Adrenal gland (tissue), 12 donors: ENCODE measurements around the gene CCDC57. TPM values are rescaled to one million over a fixed set of nuclear protein-coding genes. Genes with fewer than 3 reads are reported as not detected.

Source experiments
- DNase-seq, 7 donors: peaks; one replicate each; pipeline ENCODE4 v3.0.0-alpha.2; 2019 to 2020
- H3K27ac ChIP-seq, 5 donors: fragments of 200-600 bp; sonication (generic) in 4 of 5; 1 replicate in 3 of 5; 2 replicates in 2 of 5; pipeline versions ENCODE4 v1.5.1 to v1.8.0; 2016 to 2020; ENCODE audit warnings: mild to moderate bottlenecking in 1 of 5
- H3K27me3 ChIP-seq: fragments of 200-600 bp; 2 replicates; pipeline ENCODE4 v1.8.0; 2021
- H3K36me3 ChIP-seq, 2 donors: fragments of 200-600 bp; replicated peaks in 1 of 2; 1 replicate in 1 of 2; 2 replicates in 1 of 2; pipeline versions ENCODE4 v1.5.1 to v1.8.0; 2018 to 2022
- H3K4me1 ChIP-seq, 2 donors: fragments of 200-600 bp; replicated peaks in 1 of 2; 1 replicate in 1 of 2; 2 replicates in 1 of 2; pipeline versions ENCODE4 v1.5.1 to v1.8.0; 2018 to 2021
- H3K4me3 ChIP-seq, 4 donors: fragments of 200-600 bp; sonication (generic) in 3 of 4; one replicate each; pipeline ENCODE4 v1.5.1; 2016 to 2018
- H3K9me3 ChIP-seq, 3 donors: fragments of 200-600 bp; sonication (generic) in 1 of 3; replicated peaks in 1 of 3; 1 replicate in 2 of 3; 2 replicates in 1 of 3; pipeline versions ENCODE4 v1.5.1 to v1.8.0; 2016 to 2021
- POLR2A ChIP-seq, 2 donors: fragments of 450-650 bp; IDR thresholded peaks; one replicate each; pipeline ENCODE4 v1.6.1; 2017; ENCODE audit warnings: antibody characterized with exemption in 2 of 2, mild to moderate bottlenecking in 2 of 2, moderate library complexity in 1 of 2
- WGBS, 4 donors: extraction: QIAGEN DNeasy Blood & Tissue Kit in 2 of 4; methylation state at CpG; one replicate each; pipeline versions ENCODE4 v1.1.5 to v1.1.7; 2013 to 2017; 5-methylcytosine and 5-hydroxymethylcytosine counted together
- intact Hi-C, 2 donors: fragments of 100-400 bp; cut with DNase I; formaldehyde crosslinking; loops; one replicate each; pipeline versions ENCODE4 v1.14.1 to v1.15.0; 2022 to 2023
- polyA plus RNA-seq, 3 donors: library from polyadenylated mRNA; stranded (reverse); fragments of 200-250 nt in 2 of 3; fragments of 350-450 nt in 1 of 3; fragmentation: Illumina TruSeq in 1 of 3; extraction: RNeasy Lipid Tissue Mini Kit (QIAGEN cat#74804) in 1 of 3; gene quantifications; one replicate each; pipeline ENCODE4 v1.2.3, GENCODE V29; 2013 to 2014
- total RNA-seq, 9 donors: library from RNA; depleted of rRNA in 4 of 9; stranded (reverse); fragments of >200 nt in 4 of 9; fragments of 120-200 nt in 1 of 9; fragmentation: NEBNext Ultra II Directional in 1 of 9; extraction: Animal tissue kit (Norgen Biotek cat#: 25700) in 1 of 9; gene quantifications; one replicate each; pipeline versions ENCODE4 v1.1.0 to v1.2.4, GENCODE V29; 2013 to 2023
- TF ChIP-seq, protein P1 (sequence below), 6 experiments: fragments of 450-650 bp in 4 of 6; fragments of 200-600 bp in 2 of 6; sonication (generic) in 1 of 6; IDR thresholded peaks; 1 replicate in 5 of 6; 2 replicates in 1 of 6; pipeline versions ENCODE4 v1.5.1 to v1.8.0; 2016 to 2021; ENCODE audit warnings: antibody characterized with exemption in 6 of 6, mild to moderate bottlenecking in 2 of 6, moderate library complexity in 1 of 6
- donor health status: healthy with polysubstance abuse.
- donor health status: Bipolar disorder and iron deficiency.
- donor health status: DM: yes; HTN: yes; CAD: no.
- donor health status: DM: no; HTN: no; CAD: no.
- donor health status: DM: no; HTN: no; CAD: no.
- donor health status: DM: yes; HTN: yes; CAD: no.

CCDC57 gene
- total and polyA plus RNA-seq, 12 donors, result 7.1 to 275 (median 28.8) TPM

DNA sequence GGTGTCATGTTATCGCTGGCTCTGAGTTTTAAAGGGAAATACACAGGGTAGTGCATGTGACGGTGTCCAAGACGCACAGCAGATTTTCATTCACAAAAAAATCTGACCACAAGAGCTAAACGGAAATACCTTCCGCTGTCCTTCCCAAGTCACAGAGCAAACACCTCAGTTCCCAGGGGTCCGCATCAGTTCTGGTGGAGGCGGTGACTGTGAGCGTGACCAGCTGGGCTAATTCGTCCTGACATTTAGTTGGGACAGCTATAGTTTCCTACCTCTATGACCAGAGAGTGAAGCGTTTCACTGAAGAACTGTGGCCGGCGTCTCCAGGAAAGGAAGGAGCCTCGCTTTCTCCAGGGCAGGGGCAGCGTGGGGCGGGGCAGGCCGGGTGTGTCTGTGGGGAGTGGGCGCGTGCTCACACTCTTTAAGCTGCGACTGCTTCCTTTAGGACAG is 104.1 kb downstream of the CCDC57 start:
- no peak for DNase-seq
- no peak overlapping the region for H3K4me3 ChIP-seq
- no peaks in the 10 kb centered on the region for H3K9me3 ChIP-seq
- H3K36me3 ChIP-seq, result peaks cover 0 to 4% of the 10 kb centered on the region in 2 donors
- WGBS, 4 donors, result 79 to 88% (median 85%) methylated on average over 19 of the region's 19 CpGs
- peak overlapping the region in 1 of 5 donors; percentile 70 for H3K27ac ChIP-seq
- intact Hi-C loops, result no loop called here
- H3K4me1 ChIP-seq, result peaks cover 7 to 30% of the 10 kb centered on the region in 2 donors
- H3K27me3 ChIP-seq, result no peaks in the 10 kb centered on the region
- TF ChIP-seq, protein P1, sequence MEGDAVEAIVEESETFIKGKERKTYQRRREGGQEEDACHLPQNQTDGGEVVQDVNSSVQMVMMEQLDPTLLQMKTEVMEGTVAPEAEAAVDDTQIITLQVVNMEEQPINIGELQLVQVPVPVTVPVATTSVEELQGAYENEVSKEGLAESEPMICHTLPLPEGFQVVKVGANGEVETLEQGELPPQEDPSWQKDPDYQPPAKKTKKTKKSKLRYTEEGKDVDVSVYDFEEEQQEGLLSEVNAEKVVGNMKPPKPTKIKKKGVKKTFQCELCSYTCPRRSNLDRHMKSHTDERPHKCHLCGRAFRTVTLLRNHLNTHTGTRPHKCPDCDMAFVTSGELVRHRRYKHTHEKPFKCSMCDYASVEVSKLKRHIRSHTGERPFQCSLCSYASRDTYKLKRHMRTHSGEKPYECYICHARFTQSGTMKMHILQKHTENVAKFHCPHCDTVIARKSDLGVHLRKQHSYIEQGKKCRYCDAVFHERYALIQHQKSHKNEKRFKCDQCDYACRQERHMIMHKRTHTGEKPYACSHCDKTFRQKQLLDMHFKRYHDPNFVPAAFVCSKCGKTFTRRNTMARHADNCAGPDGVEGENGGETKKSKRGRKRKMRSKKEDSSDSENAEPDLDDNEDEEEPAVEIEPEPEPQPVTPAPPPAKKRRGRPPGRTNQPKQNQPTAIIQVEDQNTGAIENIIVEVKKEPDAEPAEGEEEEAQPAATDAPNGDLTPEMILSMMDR (IDR thresholded peaks at IDR 0.05), result no peak
- no peak for TF ChIP-seq POLR2A (IDR thresholded peaks at IDR 0.05)

DNA sequence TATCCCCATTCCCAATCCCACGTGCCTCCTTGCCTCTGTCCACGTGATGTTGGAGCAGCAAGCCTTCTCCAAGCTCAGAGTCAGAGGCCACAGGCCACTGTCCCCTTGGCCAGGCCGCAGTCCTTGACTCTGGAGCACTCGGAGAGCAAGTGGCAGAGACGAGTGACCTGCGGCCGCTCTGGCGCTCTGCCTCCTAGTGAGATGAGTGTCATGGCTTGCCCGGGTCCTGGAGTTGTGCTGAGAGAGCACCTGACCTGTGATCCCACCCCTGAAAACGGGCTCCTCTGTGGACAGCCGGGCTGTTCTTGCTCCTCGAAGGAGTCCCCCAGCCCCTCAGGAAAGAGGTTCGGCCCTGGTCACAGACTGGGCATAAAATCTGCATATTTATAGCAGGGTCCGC is 104.6 kb downstream of the CCDC57 start:
- Histone ChIP-seq H3K9me3 (no peaks in the 10 kb centered on the region), H3K27me3 (no peaks in the 10 kb centered on the region), H3K4me1 (peaks cover 11 to 34% of the 10 kb centered on the region in 2 donors), H3K27ac (peak overlapping the region in 1 of 5 donors; percentile 70), H3K4me3 (no peak overlapping the region), H3K36me3 (no peaks in the 10 kb centered on the region)
- 67 to 81% (median 73%) methylated on average over 2 to 14 of the region's 14 CpGs for WGBS, 4 donors
- intact Hi-C loops, result no loop called here
- peak in 2 of 7 donors; percentile 20 to 40 for DNase-seq
- TF ChIP-seq, protein P1 (IDR thresholded peaks at IDR 0.05), result no peak
- TF ChIP-seq POLR2A (IDR thresholded peaks at IDR 0.05), result no peak

DNA sequence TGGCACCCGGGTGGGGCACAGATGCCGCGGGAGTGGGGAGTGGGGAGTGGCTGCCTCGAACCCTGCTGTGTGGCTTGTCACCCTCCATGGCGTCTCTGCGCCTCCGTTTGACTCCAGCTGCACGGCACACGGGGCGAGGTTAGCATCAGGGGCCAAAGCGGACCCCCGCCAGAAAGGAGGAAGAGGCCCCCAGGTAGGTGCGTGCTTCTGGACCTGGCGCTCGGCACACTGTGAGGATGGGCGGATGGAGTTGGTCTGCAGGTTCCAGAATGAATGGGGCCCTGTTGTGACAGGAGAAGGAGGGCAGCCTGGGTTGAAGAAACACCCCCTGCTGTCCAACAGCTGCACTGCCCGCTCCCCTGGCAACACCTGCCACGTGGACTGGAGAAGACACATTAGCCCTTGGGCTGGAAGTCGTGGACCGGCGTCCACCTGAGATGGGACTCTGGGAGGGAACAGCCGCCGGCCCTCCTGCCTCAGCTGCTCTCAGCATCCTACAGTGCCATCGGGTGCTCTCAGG is 105.2 kb downstream of the CCDC57 start:
- 89 to 93% (median 91%) methylated on average over 12 to 24 of the region's 24 CpGs for WGBS, 4 donors
- DNase-seq, result peak in 2 of 7 donors; percentile 16 to 25
- intact Hi-C loops, result no loop called here
- H3K9me3 ChIP-seq, result no peaks in the 10 kb centered on the region
- no peaks in the 10 kb centered on the region for H3K36me3 ChIP-seq
- peak overlapping the region in 1 of 5 donors; percentile 77 for H3K27ac ChIP-seq
- TF ChIP-seq, protein P1 (IDR thresholded peaks at IDR 0.05), result peak in 1 of 6 experiments; percentile 24
- no peak for TF ChIP-seq POLR2A (IDR thresholded peaks at IDR 0.05)
- peaks cover 11 to 34% of the 10 kb centered on the region in 2 donors for H3K4me1 ChIP-seq
- H3K4me3 ChIP-seq, result no peak overlapping the region
- H3K27me3 ChIP-seq, result no peaks in the 10 kb centered on the region

DNA sequence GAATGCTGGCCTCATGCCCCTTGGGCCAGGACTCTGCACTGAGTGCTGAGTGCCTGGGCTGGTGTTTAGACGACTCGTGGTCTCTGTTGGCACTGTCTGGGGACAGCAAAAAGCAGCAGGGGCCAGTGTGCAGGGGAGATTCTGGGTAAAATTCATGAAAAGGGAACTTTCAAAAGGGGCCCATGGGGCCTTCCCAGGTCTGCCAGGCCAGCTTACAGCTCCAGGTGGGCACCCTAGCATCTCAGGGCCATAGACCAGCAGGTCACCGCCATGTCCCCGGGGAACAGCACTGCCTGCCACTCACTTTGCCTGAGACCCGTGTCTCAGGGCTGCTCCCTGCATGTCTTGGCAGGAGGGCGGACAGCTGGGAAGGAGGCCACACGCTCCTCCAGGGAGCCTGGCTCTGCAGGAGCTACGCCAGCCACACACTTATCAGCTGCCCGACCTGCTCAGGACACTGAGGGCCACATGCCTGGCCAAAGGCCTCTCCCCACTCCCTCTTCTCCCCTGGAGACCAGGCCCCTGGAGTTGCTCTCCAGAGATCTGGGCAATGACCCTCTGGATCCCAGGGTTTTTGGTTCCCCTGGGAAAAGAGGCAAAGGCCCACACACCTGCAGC is 105.8 kb downstream of the CCDC57 start:
- 55 to 70% (median 61%) methylated on average over 4 to 9 of the region's 9 CpGs for WGBS, 4 donors
- Histone ChIP-seq H3K4me3 (no peak overlapping the region), H3K27ac (peak overlapping the region in 3 of 5 donors; percentile 23 to 77 (median 74)), H3K36me3 (no peaks in the 10 kb centered on the region), H3K27me3 (no peaks in the 10 kb centered on the region), H3K9me3 (no peaks in the 10 kb centered on the region), H3K4me1 (peaks cover 11 to 35% of the 10 kb centered on the region in 2 donors)
- intact Hi-C loops, result no loop called here
- peak in 2 of 7 donors; percentile 21 to 24 for DNase-seq
- TF ChIP-seq, protein P1 (IDR thresholded peaks at IDR 0.05), result no peak
- no peak for TF ChIP-seq POLR2A (IDR thresholded peaks at IDR 0.05)
